GM12878 (cell line): Measurements from ENCODE around the gene SIK3. TPM values are rescaled to one million over a fixed set of nuclear protein-coding genes. Genes with fewer than 3 reads are reported as not detected.

ENCODE experiments used
- ATAC-seq: fragments of 200-7000 bp; cut with Tn5 transposase; 3 replicates; pipeline ENCODE4 v1.9.1; 2020; ENCODE audit warnings: mild to moderate bottlenecking, moderate library complexity
- BruUV-seq: library from RNA; stranded (reverse); fragments of 400-500 nt; replicated peaks from 2 replicates; lab custom pipeline; 2021; lab: Mats Ljungman, UMichigan
- CTCF ChIA-PET: fragments of 300-600 bp; sonication (Branson Sonifier 250); formaldehyde crosslinking; extraction: SDS; loops from one replicate; lab custom pipeline; 2021; ENCODE audit warnings: inconsistent platforms; lab: Yijun Ruan, JAX
- POLR2A ChIA-PET: fragments of 350-600 bp; formaldehyde crosslinking; extraction: SDS; loops from one replicate; lab custom pipeline; 2021; ENCODE audit warnings: inconsistent platforms; lab: Charles Lee
- RAD21 ChIA-PET: fragments of 300-600 bp; sonication (Branson Sonifier 250); formaldehyde crosslinking; loops from one replicate; lab custom pipeline; 2023; ENCODE audit warnings: antibody characterized with exemption; ENCODE audit not compliant: unreplicated experiment; lab: Charles Lee
- SMC1A ChIA-PET: fragments of 300-600 bp; sonication (Branson Sonifier 250); formaldehyde crosslinking; loops from one replicate; lab custom pipeline; 2023; ENCODE audit not compliant: unreplicated experiment, uncharacterized antibody; lab: Charles Lee
- DNase-seq: peaks from one replicate; pipeline ENCODE4 v3.0.0-alpha.2; 2011; ENCODE audit warnings: low read depth, low spot score
- FAIRE-seq: peaks from 3 replicates; lab custom pipeline; 2011; peaks lifted over from hg19 to GRCh38; lab: Jason Lieb, UNC
- H2AFZ ChIP-seq: 2 replicates; pipeline ENCODE4 v1.6.0; 2011; ENCODE audit warnings: low read depth, low read length, control low read depth; ENCODE audit not compliant: control insufficient read depth
- H3K27ac ChIP-seq: 2 replicates; pipeline ENCODE4 v1.5.1; 2011; ENCODE audit warnings: control low read depth; ENCODE audit not compliant: control insufficient read depth, insufficient read depth
- H3K27me3 ChIP-seq, 2 experiments: replicated peaks in 1 of 2; 2 replicates each; pipeline versions ENCODE4 v1.6.0 to v1.6.1; 2011; ENCODE audit warnings: low read length in 1 of 2; ENCODE audit not compliant: control insufficient read depth in 2 of 2, insufficient read depth in 2 of 2
- H3K36me3 ChIP-seq, 2 experiments: 2 replicates each; pipeline ENCODE4 v1.5.1; 2011; ENCODE audit warnings: low read length in 1 of 2; ENCODE audit not compliant: control insufficient read depth in 2 of 2, insufficient read depth in 2 of 2
- H3K4me1 ChIP-seq: 2 replicates; pipeline ENCODE4 v1.6.1; 2011; ENCODE audit warnings: mild to moderate bottlenecking, low read length, moderate library complexity, mixed read lengths; ENCODE audit not compliant: control insufficient read depth, insufficient read depth
- H3K4me2 ChIP-seq: 2 replicates; pipeline ENCODE4 v1.6.0; 2011; ENCODE audit warnings: control low read depth; ENCODE audit not compliant: control insufficient read depth, insufficient read depth
- H3K4me3 ChIP-seq: fragments of 200-600 bp; sonication (generic); 2 replicates; pipeline ENCODE4 v1.5.1; 2016
- H3K79me2 ChIP-seq: 2 replicates; pipeline ENCODE4 v1.6.0; 2011; ENCODE audit warnings: low read length; ENCODE audit not compliant: control insufficient read depth, insufficient read depth
- H3K9ac ChIP-seq: 2 replicates; pipeline ENCODE4 v1.8.0; 2011; ENCODE audit warnings: low read length, control low read depth, mixed read lengths; ENCODE audit not compliant: control insufficient read depth, insufficient read depth
- H3K9me3 ChIP-seq: replicated peaks from 3 replicates; pipeline ENCODE4 v1.5.1; 2011; ENCODE audit warnings: mild to moderate bottlenecking, low read length; ENCODE audit not compliant: control insufficient read depth, insufficient read depth
- H4K20me1 ChIP-seq: 2 replicates; pipeline ENCODE4 v1.6.0; 2011; ENCODE audit not compliant: control insufficient read depth, insufficient read depth
- ETV6 ChIP-seq, 2 experiments: fragments of 450-650 bp in 1 of 2; IDR thresholded peaks in 1 of 2; conservative IDR thresholded peaks in 1 of 2; 2 replicates each; pipeline ENCODE4 v1.6.1; 2014; ENCODE audit warnings: antibody characterized with exemption in 1 of 2, borderline replicate concordance in 1 of 2, low read depth in 1 of 2, mild to moderate bottlenecking in 1 of 2, moderate library complexity in 1 of 2
- SMARCA5 ChIP-seq: fragments of 450-650 bp; IDR thresholded peaks from 2 replicates; pipeline ENCODE4 v1.6.1; 2017; ENCODE audit warnings: mild to moderate bottlenecking
- SMC3 ChIP-seq: IDR thresholded peaks from 2 replicates; pipeline ENCODE4 v1.6.1; 2011; ENCODE audit warnings: low read length, improper control_type of control experiment, borderline replicate concordance
- in situ Hi-C: fragments of 300-500 bp; cut with MboI; formaldehyde crosslinking; loops from 9 replicates; pipeline ENCODE4 v1.14.3; 2018; ENCODE audit warnings: mixed read lengths
- intact Hi-C: fragments of 100-400 bp; cut with micrococcal nuclease; formaldehyde crosslinking; loops from one replicate; pipeline ENCODE4 v1.14.2; 2022; ENCODE audit not compliant: unreplicated experiment
- polyA plus RNA-seq, 11 experiments: library from polyadenylated mRNA; depleted of rRNA in 4 of 11; unstranded in 6 of 11; stranded (reverse) in 5 of 11; fragments of >200 nt; fragmentation: Nextera tagmentation in 4 of 11; fragmentation: Illumina TruSeq in 1 of 11; extraction: Ambion mirVana in 4 of 11; extraction: Trizol in 1 of 11; gene quantifications; 1 replicate in 1 of 11; 2 replicates in 10 of 11; pipeline versions ENCODE4 v1.2.1 to v1.2.3, GENCODE V29; 2011 to 2016; ENCODE audit warnings: inconsistent platforms in 2 of 11, missing spikeins in 2 of 11, low read depth in 1 of 11
- total RNA-seq, 4 experiments: library from RNA; depleted of rRNA in 3 of 4; stranded (reverse); fragments of >200 nt in 3 of 4; fragmentation: Illumina TruSeq in 1 of 4; extraction: Trizol in 1 of 4; gene quantifications; 2 replicates each; pipeline versions ENCODE4 v1.2.1 to v1.2.3, GENCODE V29; 2013 to 2021
- TF ChIP-seq, protein P1 (sequence below): fragments of 450-650 bp; IDR thresholded peaks from 2 replicates; pipeline ENCODE4 v1.6.1; 2017; ENCODE audit warnings: mild to moderate bottlenecking, low read depth, inconsistent platforms; ENCODE audit not compliant: poor library complexity, severe bottlenecking

Gene SIK3
- total and polyA plus RNA-seq, 10 of the 15 experiments (the other 5 are each of a cell fraction or from before 2014, with no cell fraction given), result 2.5 to 31.9 (median 11.1) TPM

- no peaks in the 10 kb centered on the region for H4K20me1 ChIP-seq
- H3K27me3 ChIP-seq, result no peaks in the 10 kb centered on the region
- DNase-seq, result no peak
- no peak overlapping the region for H3K4me2 ChIP-seq
- no peaks in the 10 kb centered on the region for H3K36me3 ChIP-seq
- in situ Hi-C loops (no loop called here), intact Hi-C loops (no loop called here)
- no TSS peak for BruUV-seq
- SMC1A ChIA-PET, result interaction anchor here (1.1 to 1.8 kb wide), 3 partner anchors 10 to 23 kb away, joined by 3 to 5 read pairs (median 4); no protein-coding TSS in a partner anchor
- H3K9ac ChIP-seq, result no peak overlapping the region
- TF ChIP-seq SMARCA5 (no peak), ETV6 (conservative IDR thresholded peaks at IDR 0.05 in 1 of 2, IDR thresholded peaks at IDR 0.05 in 1 of 2; ENCODE audit: borderline replicate concordance in 1 of 2, low read depth in 1 of 2) (no peak), SMC3 (no peak)
- TF ChIP-seq, protein P1, sequence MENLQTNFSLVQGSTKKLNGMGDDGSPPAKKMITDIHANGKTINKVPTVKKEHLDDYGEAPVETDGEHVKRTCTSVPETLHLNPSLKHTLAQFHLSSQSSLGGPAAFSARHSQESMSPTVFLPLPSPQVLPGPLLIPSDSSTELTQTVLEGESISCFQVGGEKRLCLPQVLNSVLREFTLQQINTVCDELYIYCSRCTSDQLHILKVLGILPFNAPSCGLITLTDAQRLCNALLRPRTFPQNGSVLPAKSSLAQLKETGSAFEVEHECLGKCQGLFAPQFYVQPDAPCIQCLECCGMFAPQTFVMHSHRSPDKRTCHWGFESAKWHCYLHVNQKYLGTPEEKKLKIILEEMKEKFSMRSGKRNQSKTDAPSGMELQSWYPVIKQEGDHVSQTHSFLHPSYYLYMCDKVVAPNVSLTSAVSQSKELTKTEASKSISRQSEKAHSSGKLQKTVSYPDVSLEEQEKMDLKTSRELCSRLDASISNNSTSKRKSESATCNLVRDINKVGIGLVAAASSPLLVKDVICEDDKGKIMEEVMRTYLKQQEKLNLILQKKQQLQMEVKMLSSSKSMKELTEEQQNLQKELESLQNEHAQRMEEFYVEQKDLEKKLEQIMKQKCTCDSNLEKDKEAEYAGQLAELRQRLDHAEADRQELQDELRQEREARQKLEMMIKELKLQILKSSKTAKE, result no peak
- TF ChIP-seq, all 136 proteins: peak for 0
- ChIA-PET CTCF (interaction anchor here (0.6 to 1.1 kb wide), 2 partner anchors 8 to 86 kb away, joined by 3 read pairs; no protein-coding TSS in a partner anchor), RAD21 (no interaction called here), POLR2A (interaction anchor here (0.6 to 0.8 kb wide), 2 partner anchors 10 to 65 kb away, joined by 3 read pairs; no protein-coding TSS in a partner anchor)
- FAIRE-seq (no peak), ATAC-seq (no peak)
- Histone ChIP-seq H3K79me2 (peaks cover 9% of the 10 kb centered on the region), H3K4me1 (peaks cover 12% of the 10 kb centered on the region), H2AFZ (no peak overlapping the region), H3K27ac (no peak overlapping the region), H3K9me3 (no peaks in the 10 kb centered on the region), H3K4me3 (no peak overlapping the region)
These were observed 63.3 kb downstream of the SIK3 start for GRCh38 chr11:117034901-117035300.
